ENCODE measurements around the gene SLX9.

SLX9 gene

GRCh38 chr21:44917446-44918106 is 22.3 kb upstream of the SLX9 start:
- no peaks in the 10 kb centered on the region for H3F3A ChIP-seq (ENCODE audit: insufficient read depth, low read length)
- H3K79me2 ChIP-seq (ENCODE audit: insufficient read depth, low read length): no peaks in the 10 kb centered on the region
- no peak overlapping the region for H3K4me3 ChIP-seq (ENCODE audit: low read depth, low read length, poor library complexity, severe bottlenecking)
- H3K9ac ChIP-seq (ENCODE audit: low read length): no peak overlapping the region
- no peak overlapping the region for H2AFZ ChIP-seq (ENCODE audit: low read length)
- H3K9me2 ChIP-seq (ENCODE audit: low read depth, low read length): no peaks in the 10 kb centered on the region
- H3K27me3 ChIP-seq (ENCODE audit: insufficient read depth, low read length): peaks cover 15% of the 10 kb centered on the region; the same call in 1 of the 2 replicates
- peaks cover 17% of the 10 kb centered on the region for H3K4me1 ChIP-seq (ENCODE audit: insufficient read depth, low read length, severe bottlenecking)
- no peaks in the 10 kb centered on the region for H3K36me3 ChIP-seq (ENCODE audit: insufficient read depth, low read length)
- TF ChIP-seq EZH2 (IDR thresholded peaks at IDR 0.05; ENCODE audit: borderline replicate concordance, low read length): no peak
- TF ChIP-seq CTCF (IDR thresholded peaks at IDR 0.05; ENCODE audit: low read length): no peak
- H3K4me2 ChIP-seq (ENCODE audit: low read length): no peak overlapping the region
- H3K9me3 ChIP-seq (ENCODE audit: low read length): no peaks in the 10 kb centered on the region
- no peaks in the 10 kb centered on the region for H4K20me1 ChIP-seq (ENCODE audit: insufficient read depth, low read length)
- no peak overlapping the region for H3K27ac ChIP-seq (ENCODE audit: low read depth, low read length, poor library complexity, severe bottlenecking)

GRCh38 chr21:44918107-44918470 is 21.7 kb upstream of the SLX9 start:
- no peak overlapping the region for H3K4me2 ChIP-seq (ENCODE audit: low read length)
- no peaks in the 10 kb centered on the region for H3K9me2 ChIP-seq (ENCODE audit: low read depth, low read length)
- peaks cover 15% of the 10 kb centered on the region; the same call in 1 of the 2 replicates for H3K27me3 ChIP-seq (ENCODE audit: insufficient read depth, low read length)
- no peaks in the 10 kb centered on the region for H3K36me3 ChIP-seq (ENCODE audit: insufficient read depth, low read length)
- H3K9ac ChIP-seq (ENCODE audit: low read length): no peak overlapping the region
- TF ChIP-seq EZH2 (IDR thresholded peaks at IDR 0.05; ENCODE audit: borderline replicate concordance, low read length) (no peak), CTCF (IDR thresholded peaks at IDR 0.05; ENCODE audit: low read length) (no peak)
- H3F3A ChIP-seq (ENCODE audit: insufficient read depth, low read length): no peaks in the 10 kb centered on the region
- no peak overlapping the region for H3K4me3 ChIP-seq (ENCODE audit: low read depth, low read length, poor library complexity, severe bottlenecking)
- H4K20me1 ChIP-seq (ENCODE audit: insufficient read depth, low read length): no peaks in the 10 kb centered on the region
- no peak overlapping the region for H2AFZ ChIP-seq (ENCODE audit: low read length)
- no peaks in the 10 kb centered on the region for H3K79me2 ChIP-seq (ENCODE audit: insufficient read depth, low read length)
- peaks cover 17% of the 10 kb centered on the region for H3K4me1 ChIP-seq (ENCODE audit: insufficient read depth, low read length, severe bottlenecking)
- H3K27ac ChIP-seq (ENCODE audit: low read depth, low read length, poor library complexity, severe bottlenecking): no peak overlapping the region
- H3K9me3 ChIP-seq (ENCODE audit: low read length): no peaks in the 10 kb centered on the region

- H3K27me3 ChIP-seq (ENCODE audit: insufficient read depth, low read length): peaks cover 15% of the 10 kb centered on the region
- no peaks in the 10 kb centered on the region for H3K9me2 ChIP-seq (ENCODE audit: low read depth, low read length)
- H3K79me2 ChIP-seq (ENCODE audit: insufficient read depth, low read length): no peaks in the 10 kb centered on the region
- H4K20me1 ChIP-seq (ENCODE audit: insufficient read depth, low read length): no peaks in the 10 kb centered on the region
- H2AFZ ChIP-seq (ENCODE audit: low read length): no peak overlapping the region
- no peak overlapping the region for H3K9ac ChIP-seq (ENCODE audit: low read length)
- TF ChIP-seq EZH2 (IDR thresholded peaks at IDR 0.05; ENCODE audit: borderline replicate concordance, low read length): no peak
- TF ChIP-seq CTCF (IDR thresholded peaks at IDR 0.05; ENCODE audit: low read length): no peak
- no peaks in the 10 kb centered on the region for H3F3A ChIP-seq (ENCODE audit: insufficient read depth, low read length)
- no peak overlapping the region for H3K4me3 ChIP-seq (ENCODE audit: low read depth, low read length, poor library complexity, severe bottlenecking)
- no peak overlapping the region for H3K4me2 ChIP-seq (ENCODE audit: low read length)
- no peaks in the 10 kb centered on the region for H3K9me3 ChIP-seq (ENCODE audit: low read length)
- no peak overlapping the region for H3K27ac ChIP-seq (ENCODE audit: low read depth, low read length, poor library complexity, severe bottlenecking)
- H3K36me3 ChIP-seq (ENCODE audit: insufficient read depth, low read length): no peaks in the 10 kb centered on the region
- H3K4me1 ChIP-seq (ENCODE audit: insufficient read depth, low read length, severe bottlenecking): peaks cover 13% of the 10 kb centered on the region
Measured at GRCh38 chr21:44918581-44919033, 21.2 kb upstream of the SLX9 start.
